HuH-7.5 (cell line): ENCODE measurements around the gene ANGEL1.

ENCODE experiments used
- DNase-seq: peaks from one replicate; pipeline ENCODE4 v3.0.0; 2011; ENCODE audit warnings: low spot score

ANGEL1 gene

DNA sequence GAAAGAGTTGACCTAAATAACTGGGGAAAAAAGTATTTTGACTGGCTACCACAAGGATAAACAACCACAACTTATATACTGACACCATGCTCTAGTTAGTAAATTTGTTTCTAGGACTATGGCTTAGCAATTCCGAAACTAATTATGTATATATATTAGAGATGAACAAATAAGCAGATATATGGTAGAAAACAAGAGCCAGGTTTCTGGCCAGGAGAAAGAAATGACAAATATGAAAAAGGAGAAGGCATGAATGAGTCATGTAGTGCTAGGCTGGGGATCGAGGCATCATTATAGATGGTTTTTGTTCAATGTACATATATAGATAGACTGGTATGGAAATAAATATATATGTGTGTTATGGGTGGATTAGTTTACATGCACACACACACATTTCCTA, 8.0 kb upstream of the ANGEL1 start:
- DNase-seq = no peak

DNA sequence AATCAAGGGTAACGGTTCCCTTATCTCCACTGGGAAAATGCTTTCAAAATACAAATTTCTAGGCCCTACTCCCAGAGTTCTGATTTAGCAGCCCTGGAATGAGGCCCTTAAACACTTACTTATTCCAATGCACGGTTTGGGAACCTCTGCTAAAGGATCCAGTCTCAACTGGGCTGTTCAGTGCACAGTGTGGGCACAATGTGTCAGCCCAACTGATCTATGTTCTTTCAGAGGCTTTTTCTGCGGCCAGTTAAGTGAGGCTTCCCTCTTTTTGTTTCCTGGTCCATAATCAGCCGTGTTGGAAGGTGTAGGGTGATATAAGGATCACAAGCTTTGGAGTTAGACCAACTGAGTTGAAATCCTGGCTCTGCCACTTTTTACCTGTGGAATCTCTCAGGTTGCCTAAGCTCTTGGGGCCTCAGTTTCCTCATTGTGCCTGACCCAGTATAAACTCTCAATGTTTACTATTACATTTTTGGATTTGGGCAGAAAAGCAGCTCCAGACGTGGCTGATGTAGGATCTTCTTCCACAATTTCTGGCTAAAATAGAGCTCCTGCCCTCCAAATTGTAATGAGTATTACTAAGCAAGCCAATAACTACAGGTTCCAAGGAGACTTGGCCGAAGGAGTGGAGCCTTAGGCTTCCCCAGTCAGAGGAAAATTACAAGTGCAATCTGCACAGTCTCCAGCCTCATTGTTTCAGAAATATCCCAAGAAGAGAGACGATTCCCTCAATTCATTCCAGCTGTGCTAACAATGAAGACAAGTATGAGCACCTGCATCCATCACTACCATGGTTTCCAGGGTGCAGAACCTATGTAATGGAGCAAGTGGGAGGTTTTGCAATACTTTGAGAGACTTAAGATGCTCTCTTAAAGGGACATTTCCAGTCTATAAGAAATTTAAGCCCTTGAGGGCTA, 2.3 kb upstream of the ANGEL1 start:
- DNase-seq = no peak

DNA sequence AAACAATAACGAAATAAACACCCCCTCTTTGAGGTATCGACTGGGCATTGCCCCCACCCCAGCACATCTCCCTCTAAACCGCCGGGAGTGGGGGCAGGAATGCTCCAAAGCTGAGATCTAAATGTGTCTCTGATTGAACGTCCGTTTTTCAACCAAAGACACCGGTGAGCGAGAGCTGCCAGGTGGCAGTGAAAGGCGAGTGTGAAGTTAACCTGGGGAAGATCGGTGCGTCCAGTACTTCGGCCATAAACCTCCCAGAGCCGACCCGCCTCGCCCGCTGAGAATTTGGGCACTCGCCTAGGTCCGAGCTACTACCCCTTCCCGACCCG, 625 bp downstream of the ANGEL1 start:
- DNase-seq = no peak

DNA sequence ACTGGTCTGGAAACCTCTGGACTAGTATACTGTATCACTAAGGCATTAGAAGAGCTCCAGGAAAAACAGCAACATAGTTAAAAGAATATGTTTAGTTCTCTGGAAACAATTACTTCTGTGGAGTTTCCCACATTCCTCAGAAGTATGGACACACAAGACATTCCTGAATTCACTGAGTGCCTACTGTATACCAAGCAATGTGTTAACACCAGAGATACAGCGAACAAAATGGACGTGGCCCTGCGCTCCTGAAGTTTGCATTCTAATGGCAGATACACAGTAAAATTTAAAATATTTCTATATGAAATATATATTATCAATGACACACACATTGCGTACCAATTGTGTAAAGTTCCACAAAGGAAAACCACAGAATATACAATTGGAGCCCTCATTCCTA, 1.1 kb downstream of the ANGEL1 start:
- no peak for DNase-seq

DNA sequence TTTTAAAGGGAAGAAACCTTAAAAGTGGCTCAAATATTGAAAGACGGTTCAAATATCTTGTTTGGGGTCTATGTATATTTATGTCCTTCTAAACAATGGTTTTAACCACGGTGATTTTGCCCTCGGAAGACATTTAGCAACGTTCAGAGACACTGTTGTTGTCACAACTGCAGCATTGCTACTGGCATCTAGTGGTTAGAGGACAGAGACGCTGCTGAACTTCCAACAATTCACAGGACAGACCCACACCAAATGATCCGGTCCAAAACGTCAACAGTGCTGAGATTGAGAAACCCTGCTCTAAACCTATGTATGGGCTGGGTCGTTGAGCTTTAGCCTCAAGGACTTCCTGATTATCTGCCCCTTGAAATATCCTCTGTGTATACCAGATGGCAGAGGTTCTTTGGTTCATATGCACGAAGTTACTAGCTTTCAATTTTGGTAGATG, 1.7 kb downstream of the ANGEL1 start:
- DNase-seq = no peak

DNA sequence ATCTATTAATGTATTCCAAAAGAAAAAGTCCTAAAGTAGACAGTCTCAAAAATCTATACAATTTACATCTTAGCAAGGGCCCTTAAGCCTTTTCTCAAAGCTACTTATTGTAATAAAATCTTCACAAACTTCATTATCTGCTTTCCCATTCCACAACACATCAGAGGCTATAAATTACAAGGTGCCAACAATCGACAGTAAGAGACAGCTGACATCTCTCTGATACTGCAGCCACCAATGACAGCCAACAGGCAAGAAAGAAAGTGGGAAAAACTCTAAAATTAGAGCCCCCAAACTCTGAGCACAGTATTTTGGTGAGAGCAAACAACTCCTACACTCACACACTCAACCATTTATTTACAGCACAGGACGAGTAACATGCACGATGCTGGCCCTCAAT, 2.2 kb downstream of the ANGEL1 start:
- no peak for DNase-seq

DNA sequence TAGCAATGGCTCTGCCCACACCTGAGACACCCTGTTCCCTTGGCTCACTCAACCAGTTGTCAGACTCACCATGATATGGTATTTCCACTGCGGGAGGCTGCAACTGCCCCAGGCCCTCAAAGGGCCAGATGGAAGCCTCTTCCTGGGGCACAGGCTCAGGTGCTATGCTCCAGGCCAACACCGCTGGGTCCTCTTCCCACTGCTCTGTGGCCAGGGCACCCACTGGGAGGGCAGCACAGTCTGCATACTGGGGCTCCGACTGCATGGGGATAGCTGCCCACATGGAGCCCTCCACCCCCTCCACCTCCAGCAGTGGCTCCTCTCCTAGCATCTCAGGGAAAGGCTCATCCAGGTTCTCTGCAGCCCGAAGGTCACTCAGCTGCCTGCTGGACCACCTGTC, 3.7 kb downstream of the ANGEL1 start:
- DNase-seq = no peak

DNA sequence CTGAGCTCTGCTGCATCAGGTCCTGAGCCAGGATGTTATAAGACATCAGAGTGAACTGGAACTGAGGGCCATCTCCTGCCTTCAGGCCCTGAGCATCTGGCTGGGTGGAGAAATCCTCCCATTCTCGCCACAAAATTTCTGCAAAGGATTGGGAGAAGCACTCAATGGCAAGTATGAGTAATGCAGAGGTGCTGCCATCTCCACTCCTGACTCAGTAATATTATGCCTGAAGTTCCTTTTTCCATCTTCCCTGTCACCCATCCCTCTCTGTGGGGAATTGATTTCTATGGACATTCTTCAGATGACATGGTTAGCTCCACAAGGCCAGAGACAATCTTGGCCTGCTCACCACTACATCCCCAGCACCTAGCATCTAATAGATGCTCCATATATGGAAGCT, 4.7 kb downstream of the ANGEL1 start:
- no peak for DNase-seq

DNA sequence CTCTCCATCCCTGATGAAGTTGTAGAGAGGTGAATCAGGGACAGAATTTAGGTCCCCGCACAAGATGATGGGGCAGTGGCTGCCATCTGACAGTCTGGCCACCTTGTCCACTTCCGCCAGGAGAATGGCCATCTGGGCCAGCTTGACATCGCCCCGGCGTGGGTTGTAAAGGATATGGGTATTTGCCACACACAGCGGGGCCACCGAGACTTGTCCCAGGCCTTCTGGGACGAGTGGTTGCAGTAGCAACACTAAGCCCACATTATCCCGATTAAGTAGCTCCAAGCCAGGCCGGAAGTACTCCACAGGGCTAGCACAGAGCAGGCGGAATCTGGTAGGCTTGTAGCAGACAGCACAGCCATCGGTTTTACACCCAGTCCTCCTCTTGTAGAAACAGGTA, 6.2 kb downstream of the ANGEL1 start:
- DNase-seq = no peak

DNA sequence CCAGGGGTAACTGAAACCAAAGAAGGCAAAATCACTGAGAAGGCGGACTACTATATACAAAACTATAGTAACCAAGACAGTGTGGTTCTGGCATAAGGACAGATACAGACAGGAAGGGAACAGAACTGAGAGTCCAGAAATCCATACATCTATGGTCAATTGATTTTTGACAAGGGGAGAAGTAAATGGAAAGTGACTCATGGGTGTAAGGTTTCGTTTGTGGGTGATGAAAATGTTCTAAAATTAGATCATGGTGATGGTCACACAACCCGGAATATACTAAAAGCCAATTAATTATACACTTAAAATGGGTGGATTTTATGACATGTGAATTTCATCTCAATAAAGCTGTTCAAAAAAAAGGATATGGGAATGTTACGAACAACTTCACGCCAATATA, 18.7 kb downstream of the ANGEL1 start:
- no peak for DNase-seq

DNA sequence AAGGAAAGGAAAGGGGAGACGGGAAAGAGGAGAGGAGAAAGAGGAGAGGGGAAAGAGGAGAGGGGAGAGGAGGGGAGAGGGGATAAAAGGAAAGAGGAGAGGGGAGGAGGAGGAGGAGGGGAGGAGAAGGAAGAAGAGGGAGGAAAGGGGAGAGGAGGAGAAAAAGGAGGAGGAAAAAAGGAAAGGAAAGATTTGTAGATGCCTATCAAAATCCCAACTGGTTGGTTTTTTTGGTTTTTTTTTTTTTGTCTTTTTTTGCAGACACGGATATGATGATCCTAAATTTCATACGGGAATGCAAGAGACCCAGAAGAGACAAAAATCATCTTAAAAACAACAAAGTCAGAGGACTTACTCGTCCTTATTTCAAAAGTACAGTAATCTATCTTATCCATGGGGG, 19.4 kb downstream of the ANGEL1 start:
- DNase-seq = no peak

DNA sequence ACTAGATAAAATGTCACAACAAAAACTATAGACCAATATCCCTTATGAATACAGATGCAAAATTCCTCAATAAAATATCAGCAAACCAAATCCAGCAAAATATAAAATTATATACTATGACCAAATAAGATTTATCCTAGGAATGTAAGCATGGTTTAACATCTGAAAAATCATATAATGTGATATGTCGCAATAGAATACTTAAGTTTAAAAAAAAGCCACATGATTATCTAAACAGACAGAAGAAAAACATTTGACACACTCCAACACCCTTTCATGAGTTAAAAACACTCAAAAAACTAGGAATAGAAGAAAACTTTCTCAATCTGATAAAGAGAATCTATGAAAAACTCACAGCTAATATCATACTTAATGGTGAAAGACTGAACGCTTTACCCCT, 20.3 kb downstream of the ANGEL1 start:
- no peak for DNase-seq

DNA sequence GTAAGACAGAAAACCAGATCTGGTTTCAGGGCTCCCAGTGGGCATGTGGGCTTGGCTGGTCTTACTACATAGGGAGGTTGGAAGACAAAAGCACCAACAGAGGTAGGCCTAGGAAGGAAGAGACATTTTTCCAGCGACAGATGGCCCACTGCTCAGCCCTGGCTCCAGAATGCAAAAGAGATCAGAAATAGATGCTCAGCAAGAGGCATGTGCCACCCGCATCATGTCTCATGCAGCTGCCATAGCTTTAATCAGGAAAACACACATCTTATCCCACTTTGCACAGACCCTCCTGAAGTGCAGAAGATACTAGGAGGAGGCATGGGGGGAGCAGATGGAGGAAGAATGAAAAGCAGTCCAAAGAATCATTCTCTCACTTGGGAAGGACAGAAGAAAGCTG, 26.1 kb downstream of the ANGEL1 start:
- DNase-seq = no peak

DNA sequence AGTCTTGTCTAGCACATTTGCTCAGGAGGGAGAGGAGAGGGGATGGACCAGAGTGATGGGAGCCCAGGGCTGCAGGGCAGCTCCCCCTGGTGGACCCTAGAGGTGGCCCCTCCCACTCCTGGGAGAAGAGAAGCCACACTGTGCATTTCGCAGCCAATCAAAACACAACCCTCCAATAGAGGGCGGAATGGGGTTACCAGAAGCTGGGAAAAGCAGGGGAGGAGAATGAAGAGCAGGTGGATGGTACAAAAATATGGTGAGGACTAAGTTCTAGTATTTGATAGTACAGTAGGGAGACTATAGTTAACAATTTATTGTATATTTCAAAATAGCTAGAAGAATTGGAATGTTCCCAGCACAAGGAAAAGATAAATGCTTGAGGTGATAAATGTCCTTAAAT, 27.8 kb downstream of the ANGEL1 start:
- peak; percentile 93 for DNase-seq

DNA sequence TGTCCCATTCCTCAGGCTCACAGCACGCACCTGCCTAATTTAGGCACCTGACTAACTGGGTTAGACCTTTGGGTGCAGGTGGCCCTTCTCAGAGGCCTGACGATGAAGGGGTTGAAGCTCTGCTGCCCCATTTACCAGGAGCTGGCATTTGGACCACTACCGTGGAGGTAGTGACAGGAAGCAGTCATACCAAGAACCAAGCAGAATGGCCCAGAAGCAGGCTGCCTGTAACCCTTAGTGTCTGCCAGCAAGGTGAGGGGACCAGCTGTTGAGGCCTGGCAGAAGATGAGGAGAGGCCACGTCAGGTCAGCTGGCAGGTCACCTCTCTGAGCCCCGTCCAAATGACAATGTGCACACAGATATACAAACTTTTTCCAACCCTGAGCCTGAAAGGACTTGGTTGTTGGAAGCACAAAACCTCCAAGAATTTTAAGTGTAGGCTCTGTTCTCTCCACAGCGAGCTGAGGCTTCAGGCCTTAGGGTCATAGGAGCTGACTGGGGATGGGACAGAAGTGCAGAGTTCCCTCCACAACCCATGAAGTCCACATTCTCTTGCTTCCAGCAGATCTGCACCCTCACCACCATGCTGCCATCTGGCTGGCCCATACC, 28.3 kb downstream of the ANGEL1 start:
- DNase-seq = no peak

DNA sequence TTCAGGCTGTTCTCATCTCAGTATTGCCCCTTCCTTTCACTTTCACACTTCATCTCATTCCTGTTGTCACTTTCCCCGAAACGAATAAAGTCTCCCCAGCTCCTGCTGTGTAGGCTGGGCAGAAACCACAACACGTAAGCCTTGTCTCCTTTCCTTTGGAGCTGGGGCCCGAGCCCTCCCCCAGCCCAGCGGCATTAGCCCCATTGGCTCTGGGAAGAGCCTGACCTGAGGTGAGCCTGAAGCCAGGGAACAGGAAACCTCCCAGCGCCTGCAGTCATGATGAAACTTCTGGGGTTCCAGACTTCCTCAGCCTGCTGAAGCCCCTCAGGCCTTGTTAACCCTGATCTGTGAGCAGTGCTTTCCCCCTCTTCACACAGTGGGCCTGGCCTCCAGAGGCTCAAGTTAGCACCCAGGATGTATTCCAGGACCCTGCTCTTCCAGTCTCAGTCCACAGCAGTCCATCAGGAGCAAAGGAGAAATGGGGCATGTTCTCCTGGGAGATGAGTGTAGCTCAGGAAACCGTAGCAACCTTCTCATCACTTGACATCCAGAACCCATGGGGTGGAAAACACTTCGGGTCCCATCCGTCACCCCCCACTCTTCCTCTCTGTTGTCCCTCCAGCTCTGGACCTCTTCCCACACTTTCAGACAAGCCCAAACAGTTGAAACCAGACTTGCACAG, 29.7 kb downstream of the ANGEL1 start:
- no peak for DNase-seq

DNA sequence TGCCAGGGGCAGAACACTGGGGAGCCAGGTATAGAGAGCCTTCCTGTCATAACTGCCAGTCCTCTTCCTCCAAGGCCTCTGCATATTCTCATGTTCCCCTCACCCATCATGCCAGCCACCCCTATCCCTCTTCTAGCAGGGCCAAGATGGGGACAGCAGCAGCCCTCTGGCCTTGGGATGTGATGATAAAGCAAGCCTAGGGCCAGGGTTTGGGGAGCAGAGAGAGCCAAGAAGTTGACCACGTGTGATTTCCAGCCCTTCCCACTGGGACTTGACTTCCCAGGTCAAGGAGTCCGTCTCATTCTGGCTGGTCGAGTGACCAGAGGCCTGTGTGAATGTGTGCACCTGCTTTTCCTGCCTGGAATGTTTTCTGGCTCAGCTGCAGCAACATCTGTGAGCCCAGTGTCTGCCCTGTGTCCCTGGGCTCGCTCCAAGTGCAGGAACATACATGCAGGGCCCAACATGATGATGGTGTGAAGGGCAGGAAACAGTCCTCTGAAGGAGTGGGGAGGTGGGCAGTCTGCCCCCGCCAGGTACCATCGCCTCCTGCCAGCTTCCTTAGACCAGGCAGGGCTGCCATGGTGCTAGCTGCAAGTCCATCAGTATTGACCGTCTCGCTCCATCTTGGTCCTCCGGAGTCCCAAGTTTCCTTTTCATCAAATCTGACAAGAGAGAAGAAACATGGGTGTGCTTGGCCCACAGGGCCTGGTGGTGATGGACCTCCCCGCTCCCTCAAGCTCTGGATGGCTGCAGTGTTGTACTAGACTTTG, 30.4 kb downstream of the ANGEL1 start:
- DNase-seq = no peak

DNA sequence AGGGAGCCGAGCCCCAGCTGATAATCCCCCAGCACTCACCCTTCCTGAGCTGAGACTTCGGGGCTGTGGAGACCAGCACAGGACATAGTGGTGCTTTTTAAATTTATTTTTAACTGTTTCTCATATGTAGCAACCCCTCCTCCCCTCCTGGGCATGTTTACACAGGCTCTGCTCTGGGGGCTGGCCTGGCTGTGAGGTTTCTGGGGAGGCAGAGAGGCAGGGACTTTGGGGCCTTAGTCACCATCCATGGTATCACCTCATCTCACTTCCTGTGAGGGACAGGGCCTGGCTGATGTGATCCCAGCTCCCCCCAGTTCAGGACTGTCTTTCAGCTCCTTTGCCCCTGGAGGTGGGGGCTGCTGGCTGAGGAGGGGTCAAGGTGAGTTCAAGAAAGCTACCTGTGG, 31.0 kb downstream of the ANGEL1 start:
- no peak for DNase-seq

DNA sequence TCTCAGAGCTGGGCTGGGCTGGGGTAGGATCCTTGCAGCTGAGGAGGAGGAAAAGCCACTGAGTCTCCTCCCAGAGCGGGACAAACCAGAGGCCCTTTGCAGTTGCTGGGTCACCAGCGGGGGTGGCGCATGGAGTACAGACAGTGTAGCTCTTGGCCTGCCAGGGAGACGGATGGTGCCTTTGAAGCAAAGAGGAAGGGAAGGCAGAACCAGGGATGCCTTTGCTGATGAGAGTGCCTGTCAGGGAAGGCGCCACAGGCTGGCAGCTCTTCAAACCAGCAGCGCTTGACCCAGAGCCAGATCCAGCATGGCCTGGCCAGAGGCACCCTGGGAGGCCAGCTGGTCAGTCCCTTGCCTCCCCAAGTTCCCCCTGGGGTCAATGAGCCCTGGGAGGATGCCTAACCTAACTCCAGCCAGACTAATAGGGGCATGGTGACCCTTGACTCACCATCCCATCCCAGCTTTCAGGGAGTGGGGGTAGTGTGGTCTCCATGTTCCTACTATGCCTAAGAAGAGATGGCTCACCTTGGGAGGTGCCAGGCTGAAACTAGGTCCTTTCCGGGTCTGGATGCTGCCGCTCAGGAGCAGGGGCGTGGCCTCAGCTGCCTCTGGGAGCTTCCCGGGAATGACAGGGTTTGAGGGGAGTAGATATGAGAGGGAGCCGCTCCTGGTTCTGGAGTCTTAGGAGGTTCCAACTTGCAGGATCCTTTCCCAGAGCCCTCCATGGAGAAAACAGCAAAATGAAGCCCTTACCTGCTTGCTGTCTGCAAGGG, 31.6 kb downstream of the ANGEL1 start:
- DNase-seq = no peak

DNA sequence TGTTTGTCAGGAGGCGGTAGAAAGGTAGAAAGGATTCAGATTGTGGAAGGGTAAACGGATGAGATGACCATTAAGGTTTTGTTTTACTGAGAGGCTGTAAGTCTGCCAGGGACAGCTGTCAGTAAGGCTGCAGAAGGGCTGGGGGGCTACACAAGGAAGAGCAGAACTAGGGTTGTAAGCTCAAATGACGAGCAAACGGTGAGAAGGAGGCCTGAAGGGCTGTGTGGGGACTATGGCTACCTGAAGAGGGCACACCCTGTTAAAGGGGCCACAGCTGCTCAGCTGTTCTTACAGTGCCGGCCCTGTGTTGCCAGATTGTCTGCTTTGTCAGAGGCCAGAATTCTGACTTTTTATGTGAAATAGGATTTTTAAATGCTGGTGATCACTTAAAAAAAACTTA, 32.3 kb downstream of the ANGEL1 start:
- DNase-seq = no peak

DNA sequence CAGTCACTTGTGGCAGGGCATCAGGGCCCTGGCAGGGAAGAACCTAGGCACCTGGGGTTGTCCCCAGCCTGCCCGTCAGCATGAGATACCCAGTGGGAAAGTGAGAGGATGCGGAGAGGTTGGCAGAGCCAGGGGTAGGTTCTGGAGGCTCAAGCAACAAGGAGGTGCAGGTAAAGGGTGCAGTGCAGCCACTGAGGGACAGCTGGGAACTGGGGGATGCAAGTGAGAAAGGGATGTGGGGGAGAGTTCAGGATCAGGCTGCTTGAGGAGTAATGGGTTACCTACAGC, 32.7 kb downstream of the ANGEL1 start:
- DNase-seq = no peak
